ENCODE measurements around the gene HS3ST3A1. TPM values are rescaled to one million over a fixed set of nuclear protein-coding genes. Genes with fewer than 3 reads are reported as not detected.

The HS3ST3A1 gene
- total RNA-seq, 1 donor from 2014 or later, result not detected

DNA sequence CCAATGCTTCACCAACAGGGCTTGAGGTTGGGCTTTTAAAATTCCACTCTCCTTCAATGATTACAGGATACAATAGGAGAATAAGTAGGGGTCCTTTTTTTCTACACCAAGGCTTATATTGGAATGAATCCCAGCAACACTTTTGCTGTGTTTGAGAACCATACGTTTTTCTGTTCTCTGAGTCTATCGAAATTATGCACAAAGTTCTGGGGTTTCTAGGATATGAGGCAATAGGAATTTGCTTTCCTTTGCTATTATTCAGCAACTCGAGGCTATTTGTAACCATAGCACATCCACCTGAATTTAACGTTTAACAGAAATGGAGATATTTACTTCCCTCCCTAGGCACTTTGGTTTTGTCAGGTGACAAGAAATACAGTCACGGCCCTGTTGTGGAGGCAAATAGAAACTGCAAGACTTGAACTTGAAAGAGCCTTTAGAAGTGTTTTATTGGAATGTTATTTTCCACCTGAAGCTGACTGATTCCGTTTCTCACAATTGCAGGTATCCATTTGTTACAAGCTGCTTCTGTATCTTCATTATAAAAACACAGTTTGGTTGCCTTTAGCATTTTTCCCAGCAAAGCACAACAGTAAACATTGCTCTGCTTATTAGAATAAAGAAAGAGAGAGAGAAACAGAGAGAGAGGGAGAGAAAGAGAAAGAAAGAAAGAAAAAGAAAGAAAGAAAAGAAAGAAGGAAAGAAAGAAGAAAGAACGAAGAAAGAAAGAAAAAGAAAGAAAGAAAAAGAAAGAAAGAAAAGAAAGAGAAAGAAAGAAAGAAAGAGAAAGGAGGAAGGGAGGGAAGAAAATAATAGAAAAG lies 109.6 kb downstream of the HS3ST3A1 start:
- no peak for DNase-seq (ENCODE audit: low spot score)

GRCh38 chr17:13491491-13491890 lies 110.2 kb downstream of the HS3ST3A1 start:
- no peak for DNase-seq (ENCODE audit: low spot score)

GRCh38 chr17:13490906-13491482 lies 110.7 kb downstream of the HS3ST3A1 start:
- DNase-seq (ENCODE audit: low spot score), result no peak

DNA sequence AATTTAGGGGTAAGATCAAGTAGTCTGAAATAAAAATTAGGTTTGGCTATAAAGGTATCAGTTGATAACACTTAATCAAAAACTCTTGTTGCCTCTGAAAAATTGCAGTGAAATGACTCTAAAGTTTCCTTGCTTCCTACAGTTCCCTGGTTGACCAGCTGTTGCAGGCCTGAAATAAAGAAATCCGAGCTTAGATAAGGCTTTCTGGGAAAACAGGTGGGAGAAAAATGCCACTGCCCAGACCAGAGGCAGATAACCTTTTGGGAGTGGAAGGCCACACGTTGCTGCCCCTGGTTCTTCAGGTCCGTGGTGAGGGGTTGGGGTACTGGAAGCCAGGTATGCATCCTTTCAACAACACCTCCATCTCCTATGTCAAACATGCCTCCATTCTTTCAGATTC lies 111.3 kb downstream of the HS3ST3A1 start:
- no peak for DNase-seq (ENCODE audit: low spot score)

DNA sequence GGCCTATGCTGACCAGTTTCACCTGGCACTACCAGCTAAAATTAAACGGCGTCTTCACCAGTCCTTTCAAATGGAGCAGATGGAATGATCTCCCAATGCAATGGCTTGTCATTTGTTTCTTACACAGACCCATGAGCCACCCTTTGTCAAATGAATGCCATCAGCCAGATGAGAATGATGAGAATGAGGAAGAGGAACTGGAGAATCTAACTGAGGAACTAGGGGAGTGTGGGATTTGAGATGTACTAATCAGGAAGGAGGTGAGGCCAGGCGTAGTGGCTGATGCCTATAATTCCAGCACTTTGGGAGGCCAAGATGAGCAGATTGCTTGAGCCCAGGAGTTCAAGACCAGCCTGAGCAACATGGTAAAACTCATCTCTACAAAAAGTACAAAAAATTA lies 116.4 kb downstream of the HS3ST3A1 start:
- no peak for DNase-seq (ENCODE audit: low spot score)

GRCh38 chr17:13484020-13484419 lies 117.7 kb downstream of the HS3ST3A1 start:
- DNase-seq (ENCODE audit: low spot score), result no peak

- DNase-seq (ENCODE audit: low spot score), result no peak
These were observed 120.9 kb downstream of the HS3ST3A1 start for GRCh38 chr17:13480877-13481276.

GRCh38 chr17:13478326-13478830 lies 123.4 kb downstream of the HS3ST3A1 start:
- DNase-seq (ENCODE audit: low spot score), result no peak

DNA sequence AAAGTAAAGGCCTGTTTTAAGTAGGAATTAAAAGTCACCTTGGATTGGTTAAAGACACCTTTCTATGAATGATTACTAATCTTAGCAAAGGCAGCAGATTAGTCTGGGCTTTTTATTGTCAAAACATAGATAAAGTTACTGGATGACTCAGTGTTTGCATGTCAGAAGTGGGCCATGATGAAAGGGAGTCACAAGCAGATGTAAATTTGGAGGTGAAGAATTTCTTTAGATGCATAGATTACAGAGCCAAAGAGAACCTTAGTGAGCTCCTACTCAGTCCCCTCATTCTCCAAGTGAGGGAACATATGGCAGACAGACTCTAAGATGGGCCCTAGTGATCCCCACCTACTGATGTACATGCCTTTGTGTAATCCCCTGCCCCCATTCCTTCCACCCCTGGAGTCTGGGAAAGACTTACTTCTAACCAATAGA lies 124.5 kb downstream of the HS3ST3A1 start:
- no peak for DNase-seq (ENCODE audit: low spot score)

- DNase-seq (ENCODE audit: low spot score), result no peak
These were observed 125.0 kb downstream of the HS3ST3A1 start for GRCh38 chr17:13476720-13477119.

GRCh38 chr17:13475574-13476223 lies 126.0 kb downstream of the HS3ST3A1 start:
- DNase-seq (ENCODE audit: low spot score), result no peak

GRCh38 chr17:13474073-13474800 lies 127.5 kb downstream of the HS3ST3A1 start:
- DNase-seq (ENCODE audit: low spot score), result no peak

- no peak for DNase-seq (ENCODE audit: low spot score)
These were observed 136.1 kb downstream of the HS3ST3A1 start for GRCh38 chr17:13465678-13466077.

- no peak for DNase-seq (ENCODE audit: low spot score)
These were observed 139.0 kb downstream of the HS3ST3A1 start for GRCh38 chr17:13462673-13463124.

GRCh38 chr17:13462146-13462545 lies 139.6 kb downstream of the HS3ST3A1 start:
- no peak for DNase-seq (ENCODE audit: low spot score)

DNA sequence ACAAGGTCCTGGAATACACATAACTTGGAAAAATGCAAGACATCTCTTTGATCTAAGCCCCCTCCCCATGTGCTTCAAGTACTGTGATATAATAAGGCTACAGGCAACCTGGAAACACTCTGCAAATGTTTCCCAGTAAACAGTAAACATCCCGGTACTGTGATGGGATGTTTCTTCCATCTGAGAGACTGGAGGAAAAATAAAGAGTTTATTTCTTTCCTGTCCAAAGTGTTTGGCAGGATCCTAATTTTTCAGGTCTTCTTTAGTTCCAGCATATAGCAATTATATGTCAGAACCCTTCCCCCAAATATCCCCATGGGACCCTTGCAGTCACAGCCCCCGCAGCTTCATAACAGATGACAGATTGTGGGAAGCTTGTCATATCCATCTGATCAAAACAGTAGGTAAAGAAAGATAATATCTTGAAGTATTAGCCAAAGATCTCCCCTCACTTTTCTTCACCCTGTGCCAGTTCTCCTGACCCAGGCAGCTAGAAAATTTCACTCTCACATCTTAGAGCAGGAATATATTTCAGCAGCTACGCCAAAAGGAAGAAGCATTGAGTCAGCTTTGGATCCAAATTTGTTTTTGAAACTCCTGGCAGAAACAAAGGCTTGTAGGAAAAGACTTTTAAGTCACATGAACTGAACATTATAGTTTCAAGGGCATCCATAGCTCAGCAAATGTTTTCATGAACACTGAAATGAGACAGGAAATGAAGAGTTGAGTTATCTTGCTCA lies 141.3 kb downstream of the HS3ST3A1 start:
- DNase-seq (ENCODE audit: low spot score), result no peak

DNA sequence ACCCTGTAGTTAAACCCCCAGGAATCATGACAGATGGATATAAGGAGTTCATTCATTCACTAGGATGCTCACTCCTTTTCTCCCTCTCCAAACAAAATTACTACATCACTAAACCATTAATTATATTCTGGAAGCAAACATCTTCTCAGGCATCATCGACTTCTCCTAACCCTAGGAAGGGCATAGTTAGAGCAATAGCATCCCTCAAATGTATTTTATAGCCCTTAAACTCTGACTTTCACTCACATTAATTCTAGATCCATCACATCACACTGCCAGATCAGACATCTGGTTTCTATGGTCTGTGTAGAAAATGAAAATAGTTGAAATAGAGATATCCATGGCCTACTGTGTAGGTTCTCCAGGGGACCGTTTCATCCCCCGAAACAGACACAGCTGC lies 143.9 kb downstream of the HS3ST3A1 start:
- DNase-seq (ENCODE audit: low spot score), result no peak

Measured in ureter (tissue), 1 donor.